HL-60 (cell line): ENCODE data around the gene GAS2.

Source experiments
- DNase-seq, 2 experiments: peaks; one replicate each; pipeline ENCODE4 v3.0.0-alpha.2; 2010 to 2020; ENCODE audit warnings: low read depth in 1 of 2, low spot score in 1 of 2
- H3K27ac ChIP-seq: fragments of 250-450 bp; sonication (Bioruptor Pico); replicated peaks from 2 replicates; pipeline ENCODE4 v1.5.1; 2020; ENCODE audit warnings: mild to moderate bottlenecking, moderate library complexity
- H3K27me3 ChIP-seq: fragments of 250-450 bp; sonication (Bioruptor Pico); 2 replicates; pipeline ENCODE4 v1.5.1; 2021; ENCODE audit warnings: mild to moderate bottlenecking, moderate library complexity; ENCODE audit not compliant: insufficient read depth, poor library complexity, severe bottlenecking
- H3K4me3 ChIP-seq: replicated peaks from 2 replicates; pipeline ENCODE4 v1.5.1; 2011; ENCODE audit warnings: mild to moderate bottlenecking, control low read depth, low read length; ENCODE audit not compliant: insufficient read depth
- CTCF ChIP-seq: IDR thresholded peaks from one replicate; pipeline ENCODE4 v1.5.1; 2011; ENCODE audit warnings: low read length, control low read depth, inconsistent platforms; ENCODE audit not compliant: insufficient read depth
- GABPA ChIP-seq: IDR thresholded peaks from 2 replicates; pipeline ENCODE4 v1.6.1; 2012; ENCODE audit warnings: low read depth
- POLR2AphosphoS5 ChIP-seq: IDR thresholded peaks from 2 replicates; pipeline ENCODE4 v1.6.1; 2012; ENCODE audit warnings: low read depth
- REST ChIP-seq: IDR thresholded peaks from 2 replicates; pipeline ENCODE4 v1.6.1; 2012; ENCODE audit warnings: low read depth; ENCODE audit not compliant: insufficient replicate concordance
- SPI1 ChIP-seq: IDR thresholded peaks from 2 replicates; pipeline ENCODE4 v1.6.1; 2012; ENCODE audit warnings: low read depth, mild to moderate bottlenecking, borderline replicate concordance

The GAS2 gene

GRCh38 chr11:22846726-22847125 is 180.3 kb downstream of the GAS2 start:
- Histone ChIP-seq H3K4me3 (no peak overlapping the region), H3K27me3 (no peaks in the 10 kb centered on the region), H3K27ac (no peak overlapping the region)
- TF ChIP-seq POLR2AphosphoS5 (no peak), REST (no peak), SPI1 (no peak), GABPA (no peak), CTCF (no peak)
- DNase-seq, result no peak

GRCh38 chr11:22851477-22851876 is 185.1 kb downstream of the GAS2 start:
- Histone ChIP-seq H3K27me3 (no peaks in the 10 kb centered on the region), H3K4me3 (no peak overlapping the region), H3K27ac (no peak overlapping the region)
- no peak for TF ChIP-seq POLR2AphosphoS5
- TF ChIP-seq CTCF, result no peak
- TF ChIP-seq GABPA, result no peak
- no peak for TF ChIP-seq REST
- no peak for DNase-seq

- Histone ChIP-seq H3K27ac (no peak overlapping the region), H3K4me3 (no peak overlapping the region), H3K27me3 (no peaks in the 10 kb centered on the region)
- no peak for DNase-seq
- TF ChIP-seq POLR2AphosphoS5, result no peak
- no peak for TF ChIP-seq REST
- no peak for TF ChIP-seq CTCF
- TF ChIP-seq SPI1, result peak; percentile 55; the same call in 1 of the 2 replicates
- no peak for TF ChIP-seq GABPA
Observed at GRCh38 chr11:22859756-22860155, 193.3 kb downstream of the GAS2 start.
